Measurements from ENCODE around the gene SIRT1. TPM values are rescaled to one million over a fixed set of nuclear protein-coding genes. Genes with fewer than 3 reads are reported as not detected.

Gene SIRT1
- total and polyA plus RNA-seq, 10 of the 15 experiments (the other 5 are each of a cell fraction or from before 2014, with no cell fraction given): 3.6 to 14.2 (median 10.2) TPM

DNA sequence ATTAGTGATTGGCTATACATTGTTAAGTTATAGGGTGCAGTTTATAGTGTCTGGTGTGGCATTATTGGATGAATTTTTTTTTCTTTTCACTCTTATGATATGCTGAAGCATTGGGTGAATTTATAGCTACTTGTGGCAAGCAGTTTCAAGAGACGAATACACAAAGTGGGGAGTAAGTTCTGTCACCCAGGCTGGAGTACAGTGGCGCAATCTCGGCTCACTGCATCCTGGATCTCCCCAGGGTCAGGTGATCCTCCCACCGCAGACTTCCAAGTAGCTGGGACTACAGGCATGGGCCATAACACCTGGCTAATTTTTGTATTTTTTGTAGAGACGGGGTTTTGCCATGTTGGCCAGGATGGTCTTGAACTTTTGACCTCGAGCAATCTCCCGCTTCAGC, 6.3 kb upstream of the SIRT1 start:
- TF ChIP-seq NFYB (IDR thresholded peaks at IDR 0.05; ENCODE audit: insufficient read depth, low read depth, low read length): 0 out of 2 replicates have a peak, but pooled peaks have one; percentile 13
- TF ChIP-seq KAT2A (conservative IDR thresholded peaks at IDR 0.05; ENCODE audit: control insufficient read depth, low read depth, low read length): no peak
- intact Hi-C loops (cut with micrococcal nuclease; ENCODE audit: unreplicated experiment): no loop called here
- Histone ChIP-seq H3K27ac (ENCODE audit: control insufficient read depth, insufficient read depth) (no peak overlapping the region), H3K36me3 (ENCODE audit: control insufficient read depth in 2 of 2, insufficient read depth in 2 of 2, low read length in 1 of 2) (no peaks in the 10 kb centered on the region), H4K20me1 (ENCODE audit: control insufficient read depth, insufficient read depth) (no peaks in the 10 kb centered on the region), H3K4me2 (ENCODE audit: control insufficient read depth, insufficient read depth) (no peak overlapping the region), H3K79me2 (ENCODE audit: control insufficient read depth, insufficient read depth, low read length) (no peaks in the 10 kb centered on the region), H3K4me3 (no peak overlapping the region), H3K9me3 (replicated peaks; ENCODE audit: control insufficient read depth, insufficient read depth, low read length) (no peaks in the 10 kb centered on the region), H2AFZ (ENCODE audit: control insufficient read depth, low read depth, low read length) (no peak overlapping the region), H3K9ac (ENCODE audit: control insufficient read depth, insufficient read depth, low read length) (no peak overlapping the region), H3K27me3 (replicated peaks in 1 of 2; ENCODE audit: control insufficient read depth in 2 of 2, insufficient read depth in 2 of 2, low read length in 1 of 2) (no peaks in the 10 kb centered on the region), H3K4me1 (ENCODE audit: control insufficient read depth, insufficient read depth, low read length) (no peaks in the 10 kb centered on the region)
- 74% methylated on average over 7 of the region's 7 CpGs for WGBS (ENCODE audit: insufficient coverage, insufficient replicate concordance, low lambda C conversion rate, missing lambda C conversion rate)
- POLR2A ChIA-PET: interaction anchor here (0.6 to 0.8 kb wide), 3 partner anchors 10 to 22 kb away, joined by 3 to 4 read pairs (median 3); no protein-coding TSS in a partner anchor
- BruUV-seq (replicated peaks): no TSS peak
- RAD21 ChIA-PET (ENCODE audit: unreplicated experiment): no interaction called here
- DNase-seq (ENCODE audit: low read depth, low spot score) (no peak), ATAC-seq (no peak), FAIRE-seq (no peak)
- in situ Hi-C loops (cut with MboI): no loop called here
- CTCF ChIA-PET: interaction anchor here (0.6 to 1.5 kb wide), 5 partner anchors 23 to 423 kb away, joined by 3 to 5 read pairs (median 3); no protein-coding TSS in a partner anchor
- SMC1A ChIA-PET (ENCODE audit: uncharacterized antibody, unreplicated experiment): interaction anchor here (1.0 kb wide), 1 partner anchor 12 kb away, joined by 8 read pairs; no protein-coding TSS in a partner anchor

DNA sequence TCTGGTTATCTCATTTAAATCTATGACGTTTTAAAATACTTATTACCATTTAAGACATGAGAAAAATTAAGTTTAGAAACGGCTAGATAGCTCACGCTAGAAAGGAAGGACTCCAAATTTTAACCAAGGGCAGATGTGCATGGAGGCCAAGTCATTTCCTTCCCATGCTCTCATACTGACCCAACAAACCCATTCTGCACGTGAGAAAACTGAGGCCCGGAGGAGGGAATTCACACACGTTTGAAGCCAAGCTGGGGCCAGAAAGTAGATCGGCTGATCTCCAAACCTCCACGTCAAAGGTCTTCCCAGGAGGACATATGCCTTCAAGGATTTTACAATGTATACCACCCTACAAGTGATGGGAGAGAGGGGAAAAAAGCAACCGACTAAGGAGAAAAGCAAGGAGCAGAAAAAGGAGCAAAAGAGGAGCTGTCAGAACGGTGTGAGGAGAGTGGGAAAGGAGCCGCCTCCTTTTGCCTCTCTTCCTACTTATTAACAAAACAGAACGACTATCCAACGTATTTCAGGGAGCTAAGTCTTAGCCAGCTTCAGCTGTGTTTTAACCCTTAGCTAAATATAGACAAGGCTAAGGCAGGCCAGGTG, 645 bp upstream of the SIRT1 start:
- Histone ChIP-seq H3K27ac (ENCODE audit: control insufficient read depth, insufficient read depth) (peak overlapping the region; percentile 47), H3K9ac (ENCODE audit: control insufficient read depth, insufficient read depth, low read length) (peak overlapping the region; percentile 40; the same call in 1 of the 2 replicates), H3K27me3 (replicated peaks in 1 of 2; ENCODE audit: control insufficient read depth in 2 of 2, insufficient read depth in 2 of 2, low read length in 1 of 2) (no peaks in the 10 kb centered on the region), H3K4me3 (peak overlapping the region; percentile 40), H3K4me1 (ENCODE audit: control insufficient read depth, insufficient read depth, low read length) (peaks cover 4% of the 10 kb centered on the region), H3K4me2 (ENCODE audit: control insufficient read depth, insufficient read depth) (peak overlapping the region; percentile 82), H3K36me3 (ENCODE audit: control insufficient read depth in 2 of 2, insufficient read depth in 2 of 2, low read length in 1 of 2) (0 out of 4 replicates have a peak, but pooled peaks cover 0 to 3% of the 10 kb centered on the region in 2 experiments), H2AFZ (ENCODE audit: control insufficient read depth, low read depth, low read length) (peak overlapping the region; percentile 80), H4K20me1 (ENCODE audit: control insufficient read depth, insufficient read depth) (no peaks in the 10 kb centered on the region), H3K9me3 (replicated peaks; ENCODE audit: control insufficient read depth, insufficient read depth, low read length) (no peaks in the 10 kb centered on the region), H3K79me2 (ENCODE audit: control insufficient read depth, insufficient read depth, low read length) (peaks cover 30% of the 10 kb centered on the region)
- POLR2A ChIA-PET: interaction anchor here (1.1 kb wide), 2 partner anchors 34 to 188 kb away, joined by 3 to 7 read pairs; no protein-coding TSS in a partner anchor
- WGBS (ENCODE audit: insufficient coverage, insufficient replicate concordance, low lambda C conversion rate, missing lambda C conversion rate): 17% methylated on average over 13 of the region's 13 CpGs
- SMC1A ChIA-PET (ENCODE audit: uncharacterized antibody, unreplicated experiment): interaction anchor here (0.6 to 2.0 kb wide), 16 partner anchors 8 to 446 kb away, joined by 3 to 11 read pairs (median 3); no protein-coding TSS in a partner anchor
- TF ChIP-seq ZZZ3 (IDR thresholded peaks at IDR 0.05; ENCODE audit: control insufficient read depth, insufficient read length, low read depth): no peak
- TF ChIP-seq ZNF217 (IDR thresholded peaks at IDR 0.05): 0 out of 2 replicates have a peak, but pooled peaks have one; percentile 22
- TF ChIP-seq CHD2 (IDR thresholded peaks at IDR 0.05; ENCODE audit: borderline replicate concordance, low read depth, low read length): no peak
- 0 out of 2 replicates have a peak, but pooled peaks have one; percentile 32 for TF ChIP-seq ASH2L (IDR thresholded peaks at IDR 0.05; ENCODE audit: borderline replicate concordance, low read depth)
- no peak for TF ChIP-seq RFX5 (IDR thresholded peaks at IDR 0.05; ENCODE audit: low read depth, low read length)
- no peak for TF ChIP-seq CREB1 (IDR thresholded peaks at IDR 0.05; ENCODE audit: low read depth)
- peak in 1 of 2 experiments; percentile 28; a peak in 1 of 4 replicates for TF ChIP-seq BHLHE40 (IDR thresholded peaks at IDR 0.05; ENCODE audit: borderline replicate concordance in 1 of 2, low read depth in 2 of 2, low read length in 1 of 2)
- no peak for TF ChIP-seq HCFC1 (IDR thresholded peaks at IDR 0.05; ENCODE audit: low read length)
- TF ChIP-seq CBX3 (IDR thresholded peaks at IDR 0.05; ENCODE audit: borderline replicate concordance, low read depth): no peak
- TF ChIP-seq MYC (IDR thresholded peaks at IDR 0.05; ENCODE audit: insufficient read depth, insufficient read length, insufficient replicate concordance, low read length, severe bottlenecking): no peak
- TF ChIP-seq SMARCA5 (IDR thresholded peaks at IDR 0.05): no peak
- TF ChIP-seq NR2F1 (conservative IDR thresholded peaks at IDR 0.05): no peak
- FAIRE-seq: no peak
- no peak for ATAC-seq
- no peak for DNase-seq (ENCODE audit: low read depth, low spot score)
- CTCF ChIA-PET: interaction anchor here (0.6 to 2.3 kb wide), 12 partner anchors 11 to 419 kb away, joined by 3 to 15 read pairs (median 4); no protein-coding TSS in a partner anchor
- in situ Hi-C loops (cut with MboI): no loop called here
- BruUV-seq (replicated peaks): TSS peak; percentile 76
- intact Hi-C loops (cut with micrococcal nuclease; ENCODE audit: unreplicated experiment): loop anchor here (5.0 to 10.0 kb wide), 2 partner anchors 191 to 448 kb away; partner anchors contain the start of genes HERC4, HNRNPH3 and PBLD
- RAD21 ChIA-PET (ENCODE audit: unreplicated experiment): interaction anchor here (0.9 to 2.1 kb wide), 5 partner anchors 11 to 192 kb away, joined by 3 to 13 read pairs (median 5); no protein-coding TSS in a partner anchor
